Right renal cortex interstitium (tissue), 3 donors: ENCODE data around the gene FGF2. TPM values are rescaled to one million over a fixed set of nuclear protein-coding genes. Genes with fewer than 3 reads are reported as not detected.
"Not testable (repeated sequence)": the region's sequence is repeated elsewhere in the genome, so short reads cannot be mapped to it uniquely, and the experiment has no call there.

ENCODE experiments used
- DNase-seq, 3 donors: peaks; one replicate each; pipeline ENCODE4 v3.0.0-alpha.2; 2013; ENCODE audit warnings: low read depth in 3 of 3, low spot score in 2 of 3
- polyA plus RNA-seq, 3 donors: library from polyadenylated mRNA; unstranded; fragments of 120-200 nt; gene quantifications; one replicate each; pipeline ENCODE4 v1.2.1, GENCODE V29; 2013; ENCODE audit not compliant: insufficient read length in 3 of 3

The FGF2 gene
- polyA plus RNA-seq, 3 donors: 7.3 to 8.3 (median 8.1) TPM

- DNase-seq: no peak
Measured at GRCh38 chr4:122917731-122918130, 91.1 kb downstream of the FGF2 start.

GRCh38 chr4:122920473-122920872, 93.8 kb downstream of the FGF2 start:
- no peak for DNase-seq

DNA sequence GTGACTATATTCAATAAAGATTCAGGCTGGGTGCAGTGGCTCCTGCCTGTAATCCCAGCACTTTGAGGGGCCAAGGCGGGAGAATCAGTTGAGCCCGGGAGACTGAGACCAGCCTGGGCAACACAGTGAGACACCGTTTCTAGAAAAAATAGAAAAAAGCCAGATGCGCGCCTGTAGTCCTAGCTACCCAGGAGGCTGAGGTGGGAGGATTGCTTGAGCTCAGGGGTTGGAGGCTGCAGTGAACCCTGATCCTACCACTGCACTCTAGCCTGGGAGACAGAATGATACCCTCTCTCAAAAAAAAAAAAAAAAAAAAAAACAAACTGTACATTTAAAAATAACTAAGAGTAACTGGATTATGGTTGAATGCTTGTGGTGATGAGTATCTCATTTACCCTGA, 94.7 kb downstream of the FGF2 start:
- DNase-seq: no peak

DNA sequence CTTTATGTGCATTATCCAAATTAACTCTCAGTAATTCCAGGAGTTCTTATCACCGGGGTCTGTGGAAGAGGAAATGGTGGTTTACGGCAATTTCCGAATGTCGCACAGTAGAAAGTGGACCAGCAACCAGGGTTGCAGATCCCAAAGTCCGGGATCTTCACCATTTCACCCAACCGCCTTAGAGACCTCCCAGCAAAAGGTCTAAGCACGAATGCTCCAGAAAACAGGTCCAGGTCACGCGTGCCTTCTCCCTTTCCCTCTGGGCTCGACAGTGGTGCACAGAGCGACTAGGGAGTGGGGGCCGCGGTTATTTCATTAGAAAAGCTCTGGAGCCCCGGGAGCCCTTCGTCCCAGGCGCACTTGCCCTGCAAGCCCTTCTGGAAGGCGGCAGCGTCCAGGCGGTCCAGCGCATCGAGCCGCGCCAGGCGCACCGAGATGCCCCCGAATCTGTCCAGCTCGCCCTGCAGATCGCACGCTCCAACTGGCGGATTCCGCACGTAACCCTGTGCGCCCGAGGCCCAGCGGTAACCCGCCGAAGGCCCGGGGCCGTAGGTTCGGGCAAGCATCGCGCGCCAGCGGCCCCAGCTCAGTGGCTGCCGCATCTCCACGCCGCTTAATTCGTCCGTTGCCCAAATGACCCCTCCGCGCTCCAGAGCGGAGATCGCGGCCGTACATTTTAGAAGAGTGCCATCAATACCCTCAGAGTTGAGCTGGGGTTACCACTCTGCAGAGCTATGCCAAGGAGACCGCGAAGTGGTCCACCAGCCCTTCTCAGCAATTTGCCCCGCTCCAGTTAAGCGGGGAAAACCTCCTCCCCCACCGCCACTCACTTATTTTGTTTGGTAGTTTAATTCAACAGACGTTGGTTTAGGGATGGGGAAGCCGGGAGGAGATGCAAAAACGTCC, 95.6 kb downstream of the FGF2 start, which contains the start of gene NUDT6:
Gene NUDT6, minus strand, starts transcription at position 627 of the 906 bp plus-strand sequence. Its CDS starts 25 bp downstream, at position 602.
- DNase-seq: peak; percentile 43 to 73 (median 53)

DNA sequence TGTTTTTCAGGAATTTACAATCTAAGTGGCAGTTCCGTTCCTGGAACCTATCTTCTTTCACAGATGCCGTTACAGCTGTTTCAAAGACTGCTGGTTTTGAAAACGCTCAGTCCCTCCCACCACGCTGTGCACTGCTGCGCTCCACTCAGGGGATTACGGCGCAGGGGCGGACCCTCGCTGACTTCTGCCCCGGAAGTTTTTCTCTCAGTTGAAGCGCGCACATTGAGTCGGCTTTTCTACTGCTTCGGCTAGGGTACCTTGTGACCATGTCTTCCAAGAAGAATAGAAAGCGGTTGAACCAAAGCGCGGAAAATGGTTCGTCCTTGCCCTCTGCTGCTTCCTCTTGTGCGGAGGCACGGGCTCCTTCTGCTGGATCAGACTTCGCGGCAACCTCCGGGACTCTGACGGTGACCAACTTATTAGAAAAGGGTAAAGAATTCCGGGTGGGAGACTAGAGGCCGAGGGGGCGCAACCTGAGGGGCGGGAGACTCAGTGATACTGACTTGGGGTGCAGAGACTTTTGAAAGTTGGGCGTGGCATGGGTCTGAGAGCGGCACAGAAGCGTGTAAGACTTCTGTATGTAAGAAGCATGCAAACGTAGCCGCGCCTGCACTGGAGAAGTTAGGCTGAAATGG, 96.4 kb downstream of the FGF2 start:
- peak in 2 of 3 donors; percentile 76 to 86 for DNase-seq

DNA sequence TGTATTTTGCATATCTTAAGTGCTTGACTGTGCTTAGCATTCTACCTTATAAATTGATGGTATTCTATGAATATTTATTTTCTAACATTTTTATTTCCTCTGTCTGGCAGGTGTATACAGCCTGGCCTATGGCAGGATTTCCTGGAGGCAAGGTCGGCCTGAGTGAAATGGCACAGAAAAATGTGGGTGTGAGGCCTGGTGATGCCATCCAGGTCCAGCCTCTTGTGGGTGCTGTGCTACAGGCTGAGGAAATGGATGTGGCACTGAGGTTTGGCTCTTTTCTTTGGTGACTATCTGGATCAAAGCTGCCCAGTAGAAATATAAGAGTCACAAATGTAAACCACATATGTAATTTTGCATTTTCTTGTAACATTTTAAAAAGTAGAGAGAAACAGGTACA, 102.3 kb downstream of the FGF2 start:
- DNase-seq: no peak

GRCh38 chr4:122930862-122931261, 104.2 kb downstream of the FGF2 start:
- DNase-seq: no peak

DNA sequence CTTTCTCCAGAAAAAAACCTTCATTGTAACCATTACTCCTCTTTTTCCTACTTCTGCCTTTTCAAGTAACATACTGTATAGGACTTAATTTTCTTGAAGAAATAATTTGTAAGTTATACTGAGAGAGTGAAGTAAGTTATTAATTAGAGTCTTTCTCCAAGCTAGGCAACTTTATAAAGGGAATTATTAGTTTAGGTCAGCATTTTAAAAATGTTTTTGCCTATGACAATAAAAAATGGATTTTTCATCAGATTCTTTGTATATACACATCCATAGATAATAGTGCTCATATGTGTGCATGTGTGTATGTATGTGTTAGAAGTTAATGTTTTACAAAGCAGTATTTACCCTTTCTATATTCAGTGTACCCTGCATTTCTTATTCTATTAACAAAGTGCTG, 106.1 kb downstream of the FGF2 start:
- DNase-seq: no peak

DNA sequence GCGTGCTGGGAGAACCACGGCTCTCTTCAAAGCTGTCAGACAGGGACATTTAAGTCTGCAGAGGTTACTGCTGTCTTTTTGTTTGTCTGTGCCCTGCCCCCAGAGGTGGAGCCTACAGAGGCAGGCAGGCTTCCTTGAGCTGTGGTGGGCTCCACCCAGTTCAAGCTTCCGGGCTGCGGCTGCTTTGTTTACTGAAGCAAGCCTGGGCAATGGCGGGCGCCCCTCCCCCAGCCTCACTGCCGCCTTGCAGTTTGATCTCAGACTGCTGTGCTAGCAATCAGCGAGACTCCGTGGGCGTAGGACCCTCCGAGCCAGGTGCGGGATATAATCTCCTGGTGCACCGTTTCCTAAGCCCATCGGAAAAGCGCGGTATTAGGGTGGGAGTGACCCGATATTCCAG, 118.5 kb downstream of the FGF2 start:
- DNase-seq: not testable (repeated sequence)

DNA sequence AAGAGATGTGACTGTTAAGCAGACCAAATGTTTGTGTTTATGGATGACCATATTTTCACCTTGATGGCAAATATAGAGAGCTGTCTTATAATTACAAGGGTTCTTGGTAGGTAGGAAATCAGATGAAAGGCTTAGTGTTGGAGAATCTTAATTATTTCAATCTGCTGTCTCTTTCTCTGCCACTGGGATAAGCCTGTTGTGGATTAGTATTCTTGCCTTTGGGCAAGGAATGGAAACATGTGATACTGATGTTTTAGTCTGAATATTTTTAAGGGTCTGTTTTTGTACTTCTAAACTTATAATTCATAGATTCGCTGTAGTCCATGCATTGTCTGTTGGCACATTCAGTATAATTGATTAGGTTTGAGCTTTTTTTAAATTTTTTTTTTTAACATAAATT, 119.5 kb downstream of the FGF2 start:
- DNase-seq: no peak

Other genes starting within 250 kb of the FGF2 start
- not detected for gene IL21, start 205.8 kb upstream of the FGF2 start, polyA plus RNA-seq
- gene BBS12, start 94.1 kb upstream of the FGF2 start, polyA plus RNA-seq: 10 to 100 TPM; 14.8 to 16.2 (median 15.1) TPM
- gene NUDT6, start 95.8 kb downstream of the FGF2 start, polyA plus RNA-seq: 10 to 100 TPM; 14.5 to 19.0 (median 18.6) TPM